Endothelial cell (in vitro differentiated cells): ENCODE results near the gene GREB1. TPM values are rescaled to one million over a fixed set of nuclear protein-coding genes. Genes with fewer than 3 reads are reported as not detected.

Source experiments
- DNase-seq: peaks from one replicate; pipeline ENCODE4 v3.0.0; 2021; ENCODE audit warnings: low spot score
- H3K27ac Mint-ChIP-seq: one replicate; pipeline ENCODE4 v1.8.0; 2021; ENCODE audit warnings: mixed read lengths, inconsistent platforms; ENCODE audit not compliant: unreplicated experiment
- H3K27me3 Mint-ChIP-seq: one replicate; pipeline ENCODE4 v1.8.0; 2021; ENCODE audit warnings: mild to moderate bottlenecking, moderate library complexity, mixed read lengths, inconsistent platforms; ENCODE audit not compliant: unreplicated experiment
- H3K36me3 Mint-ChIP-seq: one replicate; pipeline ENCODE4 v1.8.0; 2021; ENCODE audit warnings: mild to moderate bottlenecking, low read depth, mixed read lengths, inconsistent platforms; ENCODE audit not compliant: unreplicated experiment
- H3K4me1 Mint-ChIP-seq: one replicate; pipeline ENCODE4 v1.8.0; 2021; ENCODE audit warnings: mild to moderate bottlenecking, mixed read lengths, inconsistent platforms; ENCODE audit not compliant: unreplicated experiment
- H3K4me3 Mint-ChIP-seq: one replicate; pipeline ENCODE4 v1.8.0; 2021; ENCODE audit warnings: mild to moderate bottlenecking, mixed read lengths, inconsistent platforms; ENCODE audit not compliant: unreplicated experiment
- H3K9me3 Mint-ChIP-seq: one replicate; pipeline ENCODE4 v1.8.0; 2021; ENCODE audit warnings: mixed read lengths, inconsistent platforms; ENCODE audit not compliant: unreplicated experiment
- CTCF ChIP-seq: fragments of 200-600 bp; sonication (generic); IDR thresholded peaks from one replicate; pipeline ENCODE4 v1.5.0; 2021; ENCODE audit warnings: antibody characterized with exemption; ENCODE audit not compliant: unreplicated experiment
- total RNA-seq: library from RNA; stranded (reverse); fragmentation: NEBNext Ultra II Directional; extraction: Animal tissue kit (Norgen Biotek cat#: 25700); gene quantifications from one replicate; pipeline ENCODE4 v1.2.1, GENCODE V29; 2021; ENCODE audit not compliant: unreplicated experiment

Gene GREB1
- total RNA-seq, 1 donor from 2014 or later: 35.9 TPM

GRCh38 chr2:11633923-11634478 lies 100.2 kb downstream of the GREB1 start:
- Mint-ChIP-seq H3K27me3 (peaks cover 5% of the 10 kb centered on the region), H3K36me3 (peaks cover 34% of the 10 kb centered on the region), H3K9me3 (no peaks in the 10 kb centered on the region), H3K27ac (no peak overlapping the region), H3K4me3 (peak overlapping the region; percentile 57), H3K4me1 (no peaks in the 10 kb centered on the region)
- no peak for TF ChIP-seq CTCF
- DNase-seq: no peak

- Mint-ChIP-seq H3K27ac (no peak overlapping the region), H3K27me3 (peaks cover 2% of the 10 kb centered on the region), H3K36me3 (peaks cover 34% of the 10 kb centered on the region), H3K4me1 (no peaks in the 10 kb centered on the region), H3K9me3 (no peaks in the 10 kb centered on the region), H3K4me3 (peak overlapping the region; percentile 57)
- no peak for TF ChIP-seq CTCF
- no peak for DNase-seq
Measured at GRCh38 chr2:11634584-11634983, 100.7 kb downstream of the GREB1 start.

- no peak for TF ChIP-seq CTCF
- no peaks in the 10 kb centered on the region for H3K9me3 Mint-ChIP-seq
- H3K27ac Mint-ChIP-seq: no peak overlapping the region
- peaks cover 39% of the 10 kb centered on the region for H3K36me3 Mint-ChIP-seq
- DNase-seq: no peak
- H3K4me1 Mint-ChIP-seq: no peaks in the 10 kb centered on the region
- no peak overlapping the region for H3K4me3 Mint-ChIP-seq
- H3K27me3 Mint-ChIP-seq: peaks cover 6% of the 10 kb centered on the region
Measured at GRCh38 chr2:11635141-11635540, 101.3 kb downstream of the GREB1 start.

- no peaks in the 10 kb centered on the region for H3K4me1 Mint-ChIP-seq
- H3K9me3 Mint-ChIP-seq: no peaks in the 10 kb centered on the region
- no peak for TF ChIP-seq CTCF
- no peak overlapping the region for H3K4me3 Mint-ChIP-seq
- no peak overlapping the region for H3K27ac Mint-ChIP-seq
- no peak for DNase-seq
- peaks cover 34% of the 10 kb centered on the region for H3K36me3 Mint-ChIP-seq
- H3K27me3 Mint-ChIP-seq: peaks cover 4% of the 10 kb centered on the region
Measured at GRCh38 chr2:11636593-11637295, 102.9 kb downstream of the GREB1 start.

GRCh38 chr2:11637546-11637945 lies 103.7 kb downstream of the GREB1 start:
- H3K27ac Mint-ChIP-seq: no peak overlapping the region
- TF ChIP-seq CTCF: no peak
- peaks cover 30% of the 10 kb centered on the region for H3K36me3 Mint-ChIP-seq

More at GRCh38 chr2:11637546-11637945, 103.7 kb downstream of the GREB1 start:
- no peaks in the 10 kb centered on the region for H3K9me3 Mint-ChIP-seq
- H3K4me1 Mint-ChIP-seq: no peaks in the 10 kb centered on the region
- no peak for DNase-seq
- no peak overlapping the region for H3K4me3 Mint-ChIP-seq
- peaks cover 4% of the 10 kb centered on the region for H3K27me3 Mint-ChIP-seq
